Aorta (tissue), 5 donors: Measurements from ENCODE around the gene CD300LD. TPM values are rescaled to one million over a fixed set of nuclear protein-coding genes. Genes with fewer than 3 reads are reported as not detected.
"Not testable (repeated sequence)": the region's sequence is repeated elsewhere in the genome, so short reads cannot be mapped to it uniquely, and the experiment has no call there.

Source experiments
- ATAC-seq: fragments of 200-7000 bp; cut with Tn5 transposase; one replicate; pipeline ENCODE4 v1.9.1; 2022; ENCODE audit warnings: moderate library complexity; ENCODE audit not compliant: low FRiP score
- DNase-seq, 2 donors: peaks; one replicate each; pipeline ENCODE4 v3.0.0-alpha.2; 2020
- H3K27ac ChIP-seq, 2 donors: one replicate each; pipeline ENCODE4 v1.5.1; 2013; ENCODE audit warnings: low read length in 2 of 2, mild to moderate bottlenecking in 2 of 2, moderate library complexity in 2 of 2, control low read depth in 1 of 2, inconsistent platforms in 1 of 2, low read depth in 1 of 2
- H3K27me3 ChIP-seq, 2 donors: one replicate each; pipeline ENCODE4 v1.6.1; 2013; ENCODE audit warnings: control low read depth in 1 of 2, low read length in 1 of 2, mild to moderate bottlenecking in 1 of 2, moderate library complexity in 1 of 2; ENCODE audit not compliant: insufficient read depth in 2 of 2, control insufficient read depth in 1 of 2
- H3K36me3 ChIP-seq, 2 donors: one replicate each; pipeline ENCODE4 v1.6.1; 2013; ENCODE audit warnings: control low read depth in 1 of 2, low read length in 1 of 2, mild to moderate bottlenecking in 1 of 2; ENCODE audit not compliant: insufficient read depth in 2 of 2, control insufficient read depth in 1 of 2
- H3K4me1 ChIP-seq, 2 donors: one replicate each; pipeline ENCODE4 v1.6.1; 2013; ENCODE audit warnings: low read length in 2 of 2, control low read depth in 1 of 2, mild to moderate bottlenecking in 1 of 2, moderate library complexity in 1 of 2; ENCODE audit not compliant: insufficient read depth in 2 of 2, control insufficient read depth in 1 of 2
- H3K4me3 ChIP-seq, 2 donors: one replicate each; pipeline ENCODE4 v1.5.1; 2013; ENCODE audit warnings: low read length in 2 of 2, control low read depth in 1 of 2, mild to moderate bottlenecking in 1 of 2
- H3K9me3 ChIP-seq: one replicate; pipeline ENCODE4 v1.6.1; 2013; ENCODE audit warnings: mild to moderate bottlenecking, low read length; ENCODE audit not compliant: control insufficient read depth
- WGBS, 2 donors: extraction: QIAGEN DNeasy Blood & Tissue Kit; methylation state at CpG; one replicate each; pipeline ENCODE4 v1.1.7; 2013; 5-methylcytosine and 5-hydroxymethylcytosine counted together
- intact Hi-C, 2 donors: fragments of 100-400 bp; cut with DNase I; formaldehyde crosslinking; loops; one replicate each; pipeline versions ENCODE4 v1.14.2 to v1.15.0; 2022
- polyA plus RNA-seq, 2 donors: library from polyadenylated mRNA; stranded (reverse); fragments of 200-250 nt; gene quantifications; one replicate each; pipeline ENCODE4 v1.2.3, GENCODE V29; 2013
- total RNA-seq, 2 donors: library from RNA; stranded (reverse); fragmentation: NEBNext Ultra II Directional; extraction: Animal tissue kit (Norgen Biotek cat#: 25700); gene quantifications; one replicate each; pipeline ENCODE4 v1.2.1, GENCODE V29; 2021
- donor health status: healthy with polysubstance abuse.
- donor health status: Bipolar disorder and iron deficiency.
- donor health status: DM: no; HTN: no; CAD: no.
- donor health status: DM: no; HTN: no; CAD: no.
- donor health status: DM: yes; HTN: yes; CAD: no.

Gene CD300LD
- total and polyA plus RNA-seq, 4 donors = 0.75 TPM; not detected in 3

DNA sequence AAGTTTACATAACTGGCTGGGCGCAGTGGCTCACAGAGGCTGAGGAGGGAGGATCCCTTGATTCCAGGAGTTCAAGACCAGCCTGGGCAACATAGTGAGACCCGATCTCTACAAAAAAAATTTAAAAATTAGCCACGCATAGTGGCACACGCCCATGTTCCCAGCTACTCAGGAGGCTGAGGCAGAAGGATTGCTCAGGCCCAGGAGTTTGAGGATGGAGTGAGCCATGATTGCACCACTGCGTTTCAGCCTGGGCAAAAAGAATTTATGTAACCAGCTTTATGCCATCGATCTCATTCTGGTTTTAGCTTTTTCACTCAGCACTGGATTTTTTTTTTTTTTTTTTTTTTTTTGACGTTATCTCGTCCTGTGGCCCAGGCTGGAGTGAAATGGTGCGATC is 40.5 kb upstream of the CD300LD start:
- WGBS, 2 donors = 85 to 92% methylated on average over 9 of the region's 9 CpGs
- Histone ChIP-seq H3K4me3 (no peak overlapping the region), H3K9me3 (peaks cover 4% of the 10 kb centered on the region), H3K27ac (no peak overlapping the region), H3K36me3 (no peaks in the 10 kb centered on the region), H3K27me3 (peaks cover 0 to 3% of the 10 kb centered on the region in 2 donors), H3K4me1 (no peaks in the 10 kb centered on the region)
- ATAC-seq = no peak
- intact Hi-C loops = no loop called here
- DNase-seq = no peak

DNA sequence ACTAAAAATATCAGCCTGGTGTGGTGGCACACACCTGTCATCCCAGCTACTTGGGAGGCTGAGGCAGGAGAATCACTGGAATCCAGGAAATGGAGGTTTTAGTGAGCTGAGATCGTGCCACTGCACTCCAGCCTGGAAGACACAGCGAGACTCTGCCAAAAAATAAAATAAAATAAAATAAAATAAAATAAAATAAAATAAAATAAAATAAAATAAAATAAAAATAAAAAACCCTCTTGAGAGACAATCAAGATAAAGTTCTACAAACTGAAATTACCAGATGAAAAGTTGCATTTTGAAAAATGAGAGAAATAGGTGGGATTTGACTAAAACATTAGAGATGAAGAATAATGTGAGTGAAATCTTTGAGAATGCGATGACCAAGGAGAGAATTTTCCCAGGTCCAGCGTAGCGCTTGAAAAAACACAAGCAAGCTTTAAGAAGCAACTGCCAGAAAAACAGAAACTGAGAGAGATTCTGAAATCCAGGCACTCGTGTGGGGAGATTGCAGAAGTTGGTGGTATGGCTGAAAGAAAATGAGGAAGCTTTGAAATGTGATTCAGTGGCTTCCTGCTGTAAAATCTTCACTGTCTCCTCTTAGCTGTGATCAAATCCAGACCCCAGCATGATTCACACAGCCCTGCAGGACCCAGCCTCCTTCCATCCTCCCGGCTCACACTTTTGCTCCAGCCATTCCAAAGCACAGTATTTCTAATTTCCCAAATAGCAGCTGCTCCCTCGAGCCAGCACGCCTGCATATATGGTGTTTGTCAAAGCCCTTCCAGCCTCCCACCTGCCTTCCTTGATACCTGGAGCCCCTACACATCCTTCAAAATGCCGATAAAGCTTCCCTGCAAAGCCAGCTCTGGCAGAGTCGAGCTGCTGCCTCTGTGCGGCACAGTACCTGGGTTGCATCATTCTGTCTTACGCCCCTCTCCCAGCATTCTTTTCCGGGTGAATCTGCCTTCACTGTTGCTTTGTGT is 39.7 kb upstream of the CD300LD start:
- H3K9me3 ChIP-seq = peaks cover 4% of the 10 kb centered on the region
- intact Hi-C loops = no loop called here
- no peaks in the 10 kb centered on the region for H3K4me1 ChIP-seq
- ATAC-seq = no peak
- no peak overlapping the region for H3K4me3 ChIP-seq
- H3K27ac ChIP-seq = no peak overlapping the region
- no peak for DNase-seq
- 41% methylated on average over 14 of the region's 14 CpGs for WGBS, 2 donors
- H3K27me3 ChIP-seq = peaks cover 0 to 5% of the 10 kb centered on the region in 2 donors
- no peaks in the 10 kb centered on the region for H3K36me3 ChIP-seq

DNA sequence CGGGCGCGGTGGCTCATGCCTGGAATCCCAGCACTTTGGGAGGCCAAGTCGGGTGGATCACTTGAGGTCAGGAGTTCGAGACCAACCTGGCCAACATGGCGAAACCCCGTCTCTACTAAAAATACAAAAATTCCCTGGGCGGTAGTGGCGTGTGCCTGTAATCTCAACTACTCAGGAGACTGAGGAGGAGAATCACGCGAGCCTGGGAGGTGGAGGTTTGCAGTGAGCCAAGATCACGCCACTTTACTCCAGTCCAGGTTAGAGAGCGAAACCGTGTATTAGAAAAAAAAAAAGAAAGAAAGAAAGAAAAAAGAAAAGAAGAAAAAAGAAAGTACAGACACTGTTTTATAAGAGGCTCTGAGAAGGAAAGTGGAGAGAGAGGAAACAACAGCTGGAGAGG is 38.2 kb upstream of the CD300LD start:
- WGBS, 2 donors = 79 to 84% methylated on average over 14 of the region's 14 CpGs
- ATAC-seq, H3K27me3 ChIP-seq: not testable (repeated sequence)

DNA sequence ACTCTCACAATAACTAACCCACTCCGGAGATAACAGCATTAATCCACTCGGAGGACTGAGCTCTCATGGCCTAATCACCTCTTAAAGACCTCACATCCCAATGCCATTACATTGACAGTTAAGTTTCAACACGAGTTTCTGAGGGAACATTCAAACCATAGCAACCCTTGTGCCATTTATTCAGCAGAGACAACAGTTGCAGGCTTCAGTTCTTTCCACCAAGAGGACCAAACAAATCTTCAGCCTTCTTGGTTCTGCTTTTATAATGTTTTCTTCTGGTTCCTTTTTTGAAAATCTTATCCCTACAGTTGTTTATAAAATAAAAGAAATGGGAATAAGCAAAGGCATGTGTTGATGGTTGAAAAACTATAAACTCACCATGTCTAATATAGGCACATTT is 33.6 kb upstream of the CD300LD start:
- no peak overlapping the region for H3K4me3 ChIP-seq

More for the DNA sequence above, 38.2 kb upstream of the CD300LD start:
- DNase-seq, intact Hi-C loops, H3K9me3 ChIP-seq, H3K4me1 ChIP-seq, H3K36me3 ChIP-seq, H3K27ac ChIP-seq, H3K4me3 ChIP-seq: not testable (repeated sequence)

GRCh38 chr17:74624131-74624530 is 32.0 kb upstream of the CD300LD start:
- WGBS, 2 donors = 93 to 100% methylated on average over 1 of the region's 1 CpG
- ATAC-seq = no peak
- intact Hi-C loops = no loop called here

More for the DNA sequence above, 33.6 kb upstream of the CD300LD start:
- Histone ChIP-seq H3K27ac (no peak overlapping the region), H3K4me1 (no peaks in the 10 kb centered on the region), H3K27me3 (peaks cover 0 to 4% of the 10 kb centered on the region in 2 donors), H3K9me3 (peaks cover 6% of the 10 kb centered on the region), H3K36me3 (no peaks in the 10 kb centered on the region)
- intact Hi-C loops = no loop called here
- ATAC-seq (no peak), DNase-seq (no peak)
- 60 to 62% methylated on average over 3 of the region's 3 CpGs for WGBS, 2 donors

GRCh38 chr17:74623693-74624093 is 31.6 kb upstream of the CD300LD start, which contains the start of gene CD300E:
Gene CD300E (minus strand): TSS chr17:74623738. CDS start chr17:74623621, 117 bp downstream.
- Histone ChIP-seq H3K27me3 (peaks cover 0 to 4% of the 10 kb centered on the region in 2 donors), H3K36me3 (no peaks in the 10 kb centered on the region), H3K4me1 (no peaks in the 10 kb centered on the region), H3K27ac (no peak within 1 kb of the TSS), H3K4me3 (no peak within 1 kb of the TSS), H3K9me3 (peaks cover 4% of the 10 kb centered on the region)
- WGBS, 2 donors = 70 to 73% methylated on average over 5 of the region's 5 CpGs
- DNase-seq (no peak), ATAC-seq (no peak)
- intact Hi-C loops = no loop called here

More at GRCh38 chr17:74624131-74624530, 32.0 kb upstream of the CD300LD start:
- Histone ChIP-seq H3K9me3 (peaks cover 4% of the 10 kb centered on the region), H3K27ac (no peak overlapping the region), H3K27me3 (peaks cover 0 to 4% of the 10 kb centered on the region in 2 donors), H3K4me1 (no peaks in the 10 kb centered on the region), H3K4me3 (no peak overlapping the region), H3K36me3 (no peaks in the 10 kb centered on the region)
- DNase-seq = no peak

DNA sequence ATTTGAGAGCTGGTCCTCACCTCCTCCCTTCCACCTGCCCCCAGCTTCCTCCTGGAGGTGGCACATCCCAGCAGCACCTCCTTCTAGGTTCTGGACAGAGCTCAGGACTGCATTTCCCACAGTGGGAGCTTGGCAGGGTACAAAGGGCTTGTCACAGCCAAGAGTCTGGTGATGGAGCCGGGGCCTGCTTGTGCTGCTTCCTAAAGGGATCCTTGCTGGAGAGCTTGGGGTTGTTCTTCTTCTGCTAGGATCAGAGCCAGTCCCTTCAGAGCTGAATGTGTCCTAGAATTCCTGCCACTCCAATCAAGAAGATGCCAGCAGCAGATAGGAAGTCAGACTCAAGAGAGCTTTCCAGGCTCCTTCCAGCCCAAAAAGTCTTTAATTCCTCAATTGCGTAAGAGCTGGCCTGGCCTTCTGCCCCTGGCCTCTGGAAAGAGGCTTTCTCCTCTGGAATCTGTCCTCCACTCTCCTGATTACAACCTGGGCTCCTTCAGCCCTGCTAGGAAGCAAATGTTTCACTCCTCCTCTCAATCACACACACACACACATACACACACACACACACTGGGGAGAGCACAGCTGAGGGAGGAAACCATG is 27.1 kb upstream of the CD300LD start:
- no peak overlapping the region for H3K4me3 ChIP-seq
- WGBS, 2 donors = 48 to 49% methylated on average over 2 of the region's 2 CpGs
- no peaks in the 10 kb centered on the region for H3K4me1 ChIP-seq
- intact Hi-C loops = no loop called here
- no peaks in the 10 kb centered on the region for H3K36me3 ChIP-seq
- peaks cover 0 to 2% of the 10 kb centered on the region in 2 donors for H3K27me3 ChIP-seq
- DNase-seq = peak in 1 of 2 donors; percentile 59
- ATAC-seq = peak; percentile 79
- no peak overlapping the region for H3K27ac ChIP-seq
- H3K9me3 ChIP-seq = peaks cover 3% of the 10 kb centered on the region

- WGBS, 2 donors = 66 to 67% methylated on average over 3 of the region's 3 CpGs
- intact Hi-C loops = no loop called here
- peaks cover 0 to 2% of the 10 kb centered on the region in 2 donors for H3K27me3 ChIP-seq
Observed at GRCh38 chr17:74618451-74618850, 26.4 kb upstream of the CD300LD start.

More at GRCh38 chr17:74618451-74618850, 26.4 kb upstream of the CD300LD start:
- Histone ChIP-seq H3K27ac (no peak overlapping the region), H3K4me1 (no peaks in the 10 kb centered on the region), H3K36me3 (no peaks in the 10 kb centered on the region), H3K9me3 (peaks cover 3% of the 10 kb centered on the region), H3K4me3 (no peak overlapping the region)
- ATAC-seq = no peak
- no peak for DNase-seq
